H9 (cell line): ENCODE measurements around the gene LMF2. TPM values are rescaled to one million over a fixed set of nuclear protein-coding genes. Genes with fewer than 3 reads are reported as not detected.

ENCODE experiments used
- DNase-seq: peaks from one replicate; pipeline ENCODE4 v3.0.0-alpha.2; 2017
- H2AFZ ChIP-seq: one replicate; pipeline ENCODE4 v1.6.1; 2013; ENCODE audit warnings: mild to moderate bottlenecking, low read length, control low read depth, moderate library complexity
- H2AK5ac ChIP-seq: 2 replicates; pipeline ENCODE4 v1.6.1; 2013; ENCODE audit warnings: low read length, control low read depth, mixed read lengths; ENCODE audit not compliant: insufficient read length
- H2BK120ac ChIP-seq: one replicate; pipeline ENCODE4 v1.6.1; 2013; ENCODE audit warnings: low read depth, mild to moderate bottlenecking, low read length, control low read depth, inconsistent platforms; ENCODE audit not compliant: poor library complexity, severe bottlenecking
- H2BK12ac ChIP-seq: 2 replicates; pipeline ENCODE4 v1.6.1; 2013; ENCODE audit warnings: low read length, control low read depth, mixed read lengths, low read depth; ENCODE audit not compliant: insufficient read length
- H2BK15ac ChIP-seq: 2 replicates; pipeline ENCODE4 v1.6.1; 2013; ENCODE audit warnings: low read depth, low read length, control low read depth
- H2BK20ac ChIP-seq: one replicate; pipeline ENCODE4 v1.6.1; 2013; ENCODE audit warnings: low read depth, mild to moderate bottlenecking, low read length, control low read depth, inconsistent platforms; ENCODE audit not compliant: poor library complexity, severe bottlenecking
- H2BK5ac ChIP-seq: 2 replicates; pipeline ENCODE4 v1.6.1; 2013; ENCODE audit warnings: low read length, control low read depth, mixed read lengths; ENCODE audit not compliant: insufficient read length
- H3K14ac ChIP-seq: 2 replicates; pipeline ENCODE4 v1.6.1; 2013; ENCODE audit warnings: low read length, control low read depth; ENCODE audit not compliant: insufficient read depth
- H3K18ac ChIP-seq: 2 replicates; pipeline ENCODE4 v1.6.1; 2013; ENCODE audit warnings: low read depth, mild to moderate bottlenecking, mixed read lengths, low read length, control low read depth; ENCODE audit not compliant: insufficient read length
- H3K23ac ChIP-seq: 2 replicates; pipeline ENCODE4 v1.6.1; 2013; ENCODE audit warnings: low read length, control low read depth, mixed read lengths, low read depth; ENCODE audit not compliant: insufficient read length
- H3K23me2 ChIP-seq: 2 replicates; pipeline ENCODE4 v1.6.1; 2013; ENCODE audit warnings: low read depth, mild to moderate bottlenecking, mixed read lengths, low read length, control low read depth; ENCODE audit not compliant: insufficient read length, poor library complexity, severe bottlenecking
- H3K27ac ChIP-seq: 2 replicates; pipeline ENCODE4 v1.5.1; 2013; ENCODE audit warnings: low read length, control low read depth, mixed read lengths, low read depth; ENCODE audit not compliant: insufficient read length
- H3K27me3 ChIP-seq: 2 replicates; pipeline ENCODE4 v1.6.1; 2013; ENCODE audit warnings: low read length, control low read depth, inconsistent platforms; ENCODE audit not compliant: insufficient read depth
- H3K4ac ChIP-seq: 2 replicates; pipeline ENCODE4 v1.6.1; 2013; ENCODE audit warnings: low read depth, mild to moderate bottlenecking, control low read depth, inconsistent platforms, low read length, moderate library complexity
- H3K4me1 ChIP-seq: 2 replicates; pipeline ENCODE4 v1.6.1; 2013; ENCODE audit warnings: low read length, control low read depth, inconsistent platforms; ENCODE audit not compliant: insufficient read depth
- H3K4me2 ChIP-seq: 2 replicates; pipeline ENCODE4 v1.6.1; 2013; ENCODE audit warnings: low read length, control low read depth, mixed read lengths; ENCODE audit not compliant: insufficient read length, insufficient read depth
- H3K56ac ChIP-seq: 2 replicates; pipeline ENCODE4 v1.6.1; 2013; ENCODE audit warnings: low read depth, mild to moderate bottlenecking, mixed read lengths, low read length, control low read depth; ENCODE audit not compliant: insufficient read length
- H3K79me1 ChIP-seq: 2 replicates; pipeline ENCODE4 v1.6.1; 2013; ENCODE audit warnings: low read depth, mild to moderate bottlenecking, moderate library complexity, low read length, control low read depth, inconsistent platforms; ENCODE audit not compliant: insufficient read depth, poor library complexity, severe bottlenecking
- H3K79me2 ChIP-seq: 2 replicates; pipeline ENCODE4 v1.6.1; 2013; ENCODE audit warnings: low read length, control low read depth, inconsistent platforms; ENCODE audit not compliant: insufficient read depth
- H3K9ac ChIP-seq: 2 replicates; pipeline ENCODE4 v1.6.1; 2013; ENCODE audit warnings: low read length, control low read depth, mixed read lengths; ENCODE audit not compliant: insufficient read length; ENCODE audit errors: extremely low read depth
- H3K9me3 ChIP-seq: one replicate; pipeline ENCODE4 v1.6.1; 2013; ENCODE audit warnings: low read depth, low read length, inconsistent platforms; ENCODE audit not compliant: control insufficient read depth
- H3T11ph ChIP-seq: one replicate; pipeline ENCODE4 v1.6.1; 2013; ENCODE audit warnings: mild to moderate bottlenecking, low read length, control low read depth, inconsistent platforms
- H4K20me1 ChIP-seq: one replicate; pipeline ENCODE4 v1.6.1; 2013; ENCODE audit not compliant: control insufficient read depth, insufficient read length, insufficient read depth
- H4K5ac ChIP-seq: 2 replicates; pipeline ENCODE4 v1.6.1; 2013; ENCODE audit warnings: low read depth, mild to moderate bottlenecking, mixed read lengths, low read length, control low read depth; ENCODE audit not compliant: insufficient read length
- H4K8ac ChIP-seq: replicated peaks from 2 replicates; pipeline ENCODE4 v1.6.1; 2013; ENCODE audit warnings: low read length, control low read depth, mixed read lengths, low read depth; ENCODE audit not compliant: insufficient read length
- H4K91ac ChIP-seq: 2 replicates; pipeline ENCODE4 v1.6.1; 2013; ENCODE audit warnings: low read depth, mild to moderate bottlenecking, moderate library complexity, mixed read lengths, low read length, control low read depth; ENCODE audit not compliant: insufficient read length
- H3K27ac Mint-ChIP-seq, 3 experiments: 2 replicates in 2 of 3; 3 replicates in 1 of 3; pipeline ENCODE4 v1.8.0; 2020 to 2021; ENCODE audit warnings: mixed read lengths in 3 of 3, mild to moderate bottlenecking in 1 of 3, moderate library complexity in 1 of 3
- H3K27me3 Mint-ChIP-seq: 2 replicates; pipeline ENCODE4 v1.8.0; 2021; ENCODE audit warnings: low read depth, mild to moderate bottlenecking, moderate library complexity, mixed read lengths
- H3K36me3 Mint-ChIP-seq, 3 experiments: 2 replicates in 2 of 3; 3 replicates in 1 of 3; pipeline ENCODE4 v1.8.0; 2020 to 2021; ENCODE audit warnings: low read depth in 3 of 3, mixed read lengths in 3 of 3; ENCODE audit not compliant: insufficient read depth in 1 of 3
- H3K4me1 Mint-ChIP-seq, 2 experiments: 2 replicates each; pipeline ENCODE4 v1.8.0; 2020; ENCODE audit warnings: mixed read lengths in 2 of 2
- H3K4me3 Mint-ChIP-seq, 2 experiments: 2 replicates in 1 of 2; 3 replicates in 1 of 2; pipeline ENCODE4 v1.8.0; 2020 to 2021; ENCODE audit warnings: mild to moderate bottlenecking in 2 of 2, mixed read lengths in 2 of 2, moderate library complexity in 1 of 2
- H3K9me3 Mint-ChIP-seq, 2 experiments: 2 replicates in 1 of 2; 3 replicates in 1 of 2; pipeline ENCODE4 v1.8.0; 2020; ENCODE audit warnings: mild to moderate bottlenecking in 2 of 2, mixed read lengths in 2 of 2, moderate library complexity in 1 of 2
- WGBS: extraction: QIAGEN DNeasy Blood & Tissue Kit; methylation state at CpG from one replicate; pipeline ENCODE4 v1.1.7; 2013; ENCODE audit warnings: missing lambda C conversion rate, low lambda C conversion rate, mixed read lengths; ENCODE audit not compliant: insufficient read length; ENCODE audit errors: extremely low coverage; 5-methylcytosine and 5-hydroxymethylcytosine counted together
- total RNA-seq: library from RNA; stranded (reverse); gene quantifications from 2 replicates; pipeline ENCODE4 v1.2.1, GENCODE V29; 2021
- TF ChIP-seq, protein P1 (sequence below): fragments of 200-600 bp; sonication (generic); conservative IDR thresholded peaks from 3 replicates; pipeline ENCODE4 v1.8.0; 2021; ENCODE audit warnings: antibody characterized with exemption, mild to moderate bottlenecking

LMF2 gene
- total RNA-seq, 1 experiment from 2014 or later, result 43.6 TPM

DNA sequence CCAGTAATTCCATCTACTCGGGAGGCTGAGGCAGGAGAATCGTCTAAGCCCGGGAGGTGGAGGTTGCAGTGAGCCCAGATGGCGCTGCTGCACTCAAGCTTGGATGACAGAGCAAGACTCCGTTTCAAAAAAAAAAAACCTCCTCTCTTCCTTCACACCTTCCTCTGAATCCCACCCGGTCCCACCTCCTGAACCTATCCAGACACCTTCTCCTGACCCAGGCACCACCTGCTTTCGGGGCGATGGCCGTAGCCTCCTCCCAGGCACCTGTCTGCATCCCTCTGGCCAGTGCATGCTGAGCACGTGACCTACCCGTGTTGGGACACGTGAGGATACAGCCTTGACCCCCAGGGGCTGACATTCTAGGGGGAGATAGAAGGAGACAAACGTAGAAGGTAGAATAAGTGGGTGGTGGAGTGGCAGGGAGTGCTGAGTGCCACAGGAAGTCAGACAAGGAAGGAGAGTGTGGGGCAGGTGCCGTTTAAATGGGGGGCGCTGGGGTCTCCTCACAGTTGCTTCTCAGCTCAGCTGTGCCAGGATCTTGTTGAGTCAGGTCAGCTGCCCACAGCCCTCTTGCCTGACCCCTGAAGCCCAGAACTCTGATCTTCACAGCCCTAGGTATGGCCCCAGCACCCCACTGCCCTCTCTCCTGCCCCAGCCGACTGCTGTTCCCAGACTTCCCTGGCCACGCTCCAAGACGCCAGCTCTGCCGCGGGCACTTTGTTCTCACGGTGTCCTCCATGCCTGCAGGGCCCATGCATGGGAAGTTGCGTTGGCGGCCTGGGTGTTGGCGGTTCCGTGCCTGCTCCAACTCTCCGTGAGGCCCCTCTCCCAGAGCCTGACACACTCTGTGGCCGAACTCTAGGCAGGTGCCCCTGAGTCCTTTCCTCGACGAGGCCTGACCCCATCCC lies 22.0 kb downstream of the LMF2 start:
- Histone ChIP-seq H3K79me1 (no peaks in the 10 kb centered on the region), H2AK5ac (no peak overlapping the region), H4K91ac (no peak overlapping the region), H4K5ac (no peak overlapping the region), H3K23ac (no peak overlapping the region), H3K18ac (no peak overlapping the region), H2BK5ac (no peak overlapping the region), H2AFZ (no peak overlapping the region), H3K4me2 (no peak overlapping the region), H3K79me2 (no peaks in the 10 kb centered on the region), H3K4me1 (no peaks in the 10 kb centered on the region), H3K9me3 (no peaks in the 10 kb centered on the region), H2BK120ac (no peak overlapping the region), H4K20me1 (no peaks in the 10 kb centered on the region), H3K14ac (no peak overlapping the region), H2BK12ac (no peak overlapping the region), H3K23me2 (peaks cover 5% of the 10 kb centered on the region), H3K27ac (no peak overlapping the region), H2BK15ac (no peak overlapping the region), H3K4ac (no peak overlapping the region), H3K9ac (no peak overlapping the region), H3K56ac (no peak overlapping the region), H4K8ac (no peak overlapping the region), H2BK20ac (no peak overlapping the region), H3K27me3 (peaks cover under 1% of the 10 kb centered on the region; the same call in 1 of the 2 replicates), H3T11ph (no peak overlapping the region)
- TF ChIP-seq, protein P1, sequence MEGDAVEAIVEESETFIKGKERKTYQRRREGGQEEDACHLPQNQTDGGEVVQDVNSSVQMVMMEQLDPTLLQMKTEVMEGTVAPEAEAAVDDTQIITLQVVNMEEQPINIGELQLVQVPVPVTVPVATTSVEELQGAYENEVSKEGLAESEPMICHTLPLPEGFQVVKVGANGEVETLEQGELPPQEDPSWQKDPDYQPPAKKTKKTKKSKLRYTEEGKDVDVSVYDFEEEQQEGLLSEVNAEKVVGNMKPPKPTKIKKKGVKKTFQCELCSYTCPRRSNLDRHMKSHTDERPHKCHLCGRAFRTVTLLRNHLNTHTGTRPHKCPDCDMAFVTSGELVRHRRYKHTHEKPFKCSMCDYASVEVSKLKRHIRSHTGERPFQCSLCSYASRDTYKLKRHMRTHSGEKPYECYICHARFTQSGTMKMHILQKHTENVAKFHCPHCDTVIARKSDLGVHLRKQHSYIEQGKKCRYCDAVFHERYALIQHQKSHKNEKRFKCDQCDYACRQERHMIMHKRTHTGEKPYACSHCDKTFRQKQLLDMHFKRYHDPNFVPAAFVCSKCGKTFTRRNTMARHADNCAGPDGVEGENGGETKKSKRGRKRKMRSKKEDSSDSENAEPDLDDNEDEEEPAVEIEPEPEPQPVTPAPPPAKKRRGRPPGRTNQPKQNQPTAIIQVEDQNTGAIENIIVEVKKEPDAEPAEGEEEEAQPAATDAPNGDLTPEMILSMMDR, result no peak
- no peaks in the 10 kb centered on the region for H3K9me3 Mint-ChIP-seq
- no peak overlapping the region for H3K4me3 Mint-ChIP-seq
- WGBS, result no CpG with 5 or more reads among the region's 29 CpGs
- H3K27ac Mint-ChIP-seq, result peak overlapping the region in 1 of 3 experiments; percentile 51; a peak in 2 of 7 replicates
- no peak for DNase-seq
- H3K4me1 Mint-ChIP-seq, result peaks cover 3 to 6% of the 10 kb centered on the region in 2 experiments; a peak in 2 of 4 replicates
- H3K36me3 Mint-ChIP-seq, result peaks cover 0 to 2% (median 0%) of the 10 kb centered on the region in 3 experiments; a peak in 1 of 7 replicates
- peaks cover 9% of the 10 kb centered on the region for H3K27me3 Mint-ChIP-seq
